Thymus (tissue), 11 donors: Measurements from ENCODE around the gene ASB17. TPM values are rescaled to one million over a fixed set of nuclear protein-coding genes. Genes with fewer than 3 reads are reported as not detected.
"Not testable (repeated sequence)": the region's sequence is repeated elsewhere in the genome, so short reads cannot be mapped to it uniquely, and the experiment has no call there.

Experiments
- DNase-seq, 9 donors: peaks; one replicate each; pipeline ENCODE4 v3.0.0-alpha.2; 2013; ENCODE audit warnings: low spot score in 9 of 9, low read depth in 6 of 9, missing footprints in 1 of 9
- H3K27ac ChIP-seq, 2 donors: one replicate each; pipeline ENCODE4 v1.5.1; 2013; ENCODE audit warnings: control low read depth in 1 of 2, low read depth in 1 of 2, low read length in 1 of 2, mild to moderate bottlenecking in 1 of 2, moderate library complexity in 1 of 2
- H3K27me3 ChIP-seq, 2 donors: one replicate each; pipeline ENCODE4 v1.5.1; 2013; ENCODE audit warnings: low read length in 1 of 2; ENCODE audit not compliant: control insufficient read depth in 2 of 2, insufficient read depth in 1 of 2
- H3K36me3 ChIP-seq, 2 donors: one replicate each; pipeline ENCODE4 v1.5.1; 2013; ENCODE audit warnings: low read length in 1 of 2, mild to moderate bottlenecking in 1 of 2, moderate library complexity in 1 of 2; ENCODE audit not compliant: control insufficient read depth in 2 of 2, insufficient read depth in 2 of 2
- H3K4me1 ChIP-seq, 2 donors: one replicate each; pipeline ENCODE4 v1.5.1; 2013; ENCODE audit warnings: low read length in 2 of 2; ENCODE audit not compliant: control insufficient read depth in 2 of 2, insufficient read depth in 2 of 2
- H3K4me3 ChIP-seq, 2 donors: one replicate each; pipeline ENCODE4 v1.5.1; 2013; ENCODE audit warnings: low read length in 2 of 2, control low read depth in 1 of 2, mild to moderate bottlenecking in 1 of 2
- H3K9me3 ChIP-seq, 2 donors: one replicate each; pipeline ENCODE4 v1.5.1; 2013; ENCODE audit warnings: low read length in 1 of 2, mild to moderate bottlenecking in 1 of 2; ENCODE audit not compliant: control insufficient read depth in 2 of 2, insufficient read depth in 1 of 2
- WGBS: extraction: QIAGEN DNeasy Blood & Tissue Kit; methylation state at CpG from one replicate; pipeline ENCODE4 v1.1.7; 2013; 5-methylcytosine and 5-hydroxymethylcytosine counted together
- polyA plus RNA-seq: library from polyadenylated mRNA; stranded (reverse); fragments of 200-250 nt; gene quantifications from one replicate; pipeline ENCODE4 v1.2.3, GENCODE V29; 2013
- total RNA-seq: library from RNA; stranded (reverse); fragments of 120-200 nt; gene quantifications from one replicate; pipeline ENCODE4 v1.2.4, GENCODE V29; 2013
- donor health status: healthy.

Gene ASB17
- total and polyA plus RNA-seq, 2 donors, result 0.07 TPM; not detected in 1

DNA sequence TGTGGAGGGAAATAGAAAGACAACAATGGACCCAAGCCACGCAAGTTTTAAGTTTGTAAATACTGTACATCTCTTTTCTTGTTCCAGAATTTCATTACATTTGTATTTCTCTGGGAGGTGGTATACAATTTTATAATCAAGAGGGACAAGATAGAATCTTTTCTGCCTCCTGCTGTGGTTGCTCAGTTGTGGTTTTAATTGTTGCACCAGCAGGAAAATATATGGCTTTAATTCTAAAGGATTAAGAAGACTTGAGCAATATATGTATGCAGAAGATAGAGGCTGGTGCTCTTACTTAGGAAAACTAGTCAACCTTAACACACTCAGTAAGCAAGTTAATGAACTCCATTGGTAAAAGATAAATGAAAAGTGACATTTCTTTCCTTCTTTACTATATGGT, 19.8 kb upstream of the ASB17 start:
- WGBS, result 83% methylated on average over 1 of the region's 1 CpG
- DNase-seq, result no peak
- Histone ChIP-seq H3K4me1 (no peaks in the 10 kb centered on the region), H3K27me3 (no peaks in the 10 kb centered on the region), H3K4me3 (no peak overlapping the region), H3K36me3 (no peaks in the 10 kb centered on the region), H3K9me3 (no peaks in the 10 kb centered on the region), H3K27ac (no peak overlapping the region)

DNA sequence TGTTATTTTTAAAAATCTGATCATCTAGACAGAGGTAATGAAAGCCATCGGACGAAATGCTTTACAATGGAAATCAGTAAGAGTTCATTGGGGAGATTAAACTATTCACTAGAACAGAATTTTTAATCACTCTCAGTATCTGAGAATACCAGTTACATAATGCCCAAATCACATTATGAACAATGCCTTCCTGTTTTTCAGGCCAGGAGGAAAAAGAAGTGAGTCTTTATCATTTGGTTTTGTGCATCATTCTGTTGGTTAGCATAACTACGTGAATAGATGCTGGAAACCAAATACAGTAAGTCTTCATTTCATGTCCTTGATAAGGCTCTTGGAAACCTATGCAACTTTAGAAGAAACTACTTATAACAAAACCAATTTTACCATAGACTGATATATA, 18.0 kb upstream of the ASB17 start:
- H3K9me3 ChIP-seq, result no peaks in the 10 kb centered on the region
- no peaks in the 10 kb centered on the region for H3K27me3 ChIP-seq
- WGBS, result 97% methylated on average over 3 of the region's 3 CpGs
- H3K27ac ChIP-seq, result no peak overlapping the region
- no peaks in the 10 kb centered on the region for H3K4me1 ChIP-seq
- H3K36me3 ChIP-seq, result no peaks in the 10 kb centered on the region
- H3K4me3 ChIP-seq, result no peak overlapping the region
- no peak for DNase-seq

DNA sequence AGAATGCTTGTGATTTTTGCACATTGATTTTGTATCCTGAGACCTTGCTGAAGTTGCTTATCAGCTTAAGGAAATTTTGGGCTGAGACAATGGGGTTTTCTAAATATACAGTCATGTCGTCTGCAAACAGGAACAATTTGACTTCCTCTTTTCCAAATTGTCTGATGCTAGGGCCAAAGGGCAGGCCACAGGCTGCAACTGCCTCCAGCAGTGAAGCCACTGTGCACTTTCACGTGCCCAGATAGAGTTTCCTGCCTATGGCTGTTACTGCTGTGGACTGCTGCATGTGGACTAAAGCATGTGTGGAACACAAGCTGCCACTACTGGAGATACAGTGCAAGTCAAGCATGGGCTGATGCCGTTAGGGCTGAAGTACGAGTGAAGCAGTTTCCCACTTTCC, 10.8 kb upstream of the ASB17 start:
- not testable (repeated sequence) for H3K4me1 ChIP-seq, H3K4me3 ChIP-seq, H3K27me3 ChIP-seq, H3K36me3 ChIP-seq, H3K9me3 ChIP-seq, DNase-seq, H3K27ac ChIP-seq
- 52% methylated on average over 4 of the region's 4 CpGs for WGBS

DNA sequence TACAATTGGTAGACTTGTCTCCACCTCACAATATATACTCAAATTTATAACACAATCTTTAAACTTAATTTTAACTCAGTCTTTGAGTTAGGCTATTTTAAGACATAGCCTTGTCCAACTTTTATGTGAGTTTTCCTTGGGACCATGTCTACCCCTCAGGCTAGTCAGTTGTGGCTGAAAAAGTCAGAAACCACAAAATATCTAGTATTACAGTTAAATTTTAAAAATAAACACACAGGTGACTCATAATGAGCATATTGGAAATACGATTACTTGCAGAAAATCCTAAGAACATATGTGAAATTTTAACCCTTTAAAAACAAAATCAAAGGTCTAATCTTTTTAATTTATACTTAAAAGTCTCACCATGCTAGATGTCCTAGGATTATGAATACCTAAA, 4.8 kb upstream of the ASB17 start:
- Histone ChIP-seq H3K27ac (no peak overlapping the region), H3K4me1 (no peaks in the 10 kb centered on the region), H3K27me3 (no peaks in the 10 kb centered on the region), H3K36me3 (no peaks in the 10 kb centered on the region), H3K9me3 (no peaks in the 10 kb centered on the region), H3K4me3 (no peak overlapping the region)
- WGBS, result 26% methylated on average over 1 of the region's 1 CpG
- no peak for DNase-seq

DNA sequence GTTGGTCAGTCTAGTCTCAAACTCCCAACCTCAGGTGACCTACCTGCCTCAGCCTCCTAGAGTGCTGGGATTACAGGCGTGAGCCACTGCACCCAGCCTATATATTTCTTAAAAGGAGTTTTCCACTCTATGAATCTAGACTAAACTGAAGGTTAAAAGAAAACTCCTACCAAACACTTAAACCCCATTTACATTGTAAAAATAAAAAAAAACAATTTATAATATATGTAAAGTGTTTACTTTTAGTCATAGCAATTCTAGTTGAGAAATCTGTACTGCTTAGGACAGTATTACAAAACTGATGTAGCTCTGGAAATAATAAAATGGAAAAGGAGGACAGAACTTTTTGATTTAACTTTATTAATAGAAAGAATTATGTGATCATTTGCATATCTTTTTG, 9.5 kb downstream of the ASB17 start:
- H3K27me3 ChIP-seq, result no peaks in the 10 kb centered on the region
- no peaks in the 10 kb centered on the region for H3K9me3 ChIP-seq
- no peak overlapping the region for H3K4me3 ChIP-seq
- DNase-seq, result no peak
- H3K36me3 ChIP-seq, result no peaks in the 10 kb centered on the region
- H3K27ac ChIP-seq, result no peak overlapping the region
- WGBS, result 100% methylated on average over 1 of the region's 1 CpG
- H3K4me1 ChIP-seq, result no peaks in the 10 kb centered on the region

DNA sequence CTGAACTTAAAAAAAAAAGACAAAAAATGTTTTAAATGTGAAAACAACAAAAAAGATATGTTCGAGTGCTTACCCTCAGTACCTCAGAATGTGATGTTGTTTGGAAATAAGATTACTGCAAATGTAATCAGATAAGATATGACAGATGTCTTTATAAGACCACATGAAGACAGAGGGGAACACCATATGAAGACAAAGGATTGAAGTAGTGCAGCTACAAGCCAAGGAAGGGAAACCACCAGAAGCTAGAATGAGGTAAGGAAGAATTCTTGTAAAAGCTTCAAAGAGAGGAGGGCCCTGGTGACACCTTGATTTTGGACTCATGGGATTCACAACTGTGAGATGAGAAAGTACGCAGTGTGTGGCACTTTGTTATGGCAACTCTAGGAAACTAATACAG, 15.4 kb downstream of the ASB17 start:
- DNase-seq, result peak in 3 of 9 donors; percentile 0 to 17 (median 5)
- 57% methylated on average over 2 of the region's 2 CpGs for WGBS
- H3K27ac ChIP-seq, result no peak overlapping the region
- H3K4me1 ChIP-seq, result no peaks in the 10 kb centered on the region
- H3K36me3 ChIP-seq, result no peaks in the 10 kb centered on the region
- H3K9me3 ChIP-seq, result no peaks in the 10 kb centered on the region
- H3K27me3 ChIP-seq, result no peaks in the 10 kb centered on the region
- no peak overlapping the region for H3K4me3 ChIP-seq

DNA sequence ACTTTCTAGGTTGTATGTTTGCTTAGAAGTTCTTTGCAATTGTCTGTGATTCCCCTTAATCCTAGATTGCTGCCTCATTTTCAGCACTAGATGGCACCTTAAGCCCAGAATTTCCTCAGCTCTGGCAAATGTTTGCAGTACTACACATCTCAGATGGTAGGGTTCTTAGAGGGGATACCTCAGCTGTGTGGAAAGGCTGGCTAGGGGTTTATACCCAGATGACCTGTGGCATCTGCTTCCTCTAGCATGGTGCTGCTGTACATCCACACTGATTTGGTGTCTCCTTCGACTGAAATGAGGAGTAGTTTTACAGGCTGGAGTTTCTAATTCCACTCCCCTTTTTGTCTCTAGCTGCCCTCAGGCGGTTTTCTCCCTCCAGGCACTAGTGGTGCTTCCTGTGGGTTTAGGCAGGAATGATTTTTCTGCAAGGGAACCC, 23.5 kb downstream of the ASB17 start:
- no peaks in the 10 kb centered on the region for H3K36me3 ChIP-seq
- WGBS, result 69% methylated on average over 2 of the region's 2 CpGs
- H3K4me1 ChIP-seq, result no peaks in the 10 kb centered on the region
- H3K27ac ChIP-seq, result no peak overlapping the region
- no peaks in the 10 kb centered on the region for H3K27me3 ChIP-seq
- H3K9me3 ChIP-seq, result no peaks in the 10 kb centered on the region
- peak in 2 of 9 donors; percentile 10 to 32 for DNase-seq
- H3K4me3 ChIP-seq, result no peak overlapping the region

GRCh38 chr1:75901371-75901770, 30.8 kb downstream of the ASB17 start:
- no peaks in the 10 kb centered on the region for H3K9me3 ChIP-seq
- H3K4me1 ChIP-seq, result no peaks in the 10 kb centered on the region
- WGBS, result 86% methylated on average over 1 of the region's 1 CpG
- no peaks in the 10 kb centered on the region for H3K36me3 ChIP-seq
- no peak for DNase-seq
- no peaks in the 10 kb centered on the region for H3K27me3 ChIP-seq
- H3K4me3 ChIP-seq, result no peak overlapping the region
- no peak overlapping the region for H3K27ac ChIP-seq

DNA sequence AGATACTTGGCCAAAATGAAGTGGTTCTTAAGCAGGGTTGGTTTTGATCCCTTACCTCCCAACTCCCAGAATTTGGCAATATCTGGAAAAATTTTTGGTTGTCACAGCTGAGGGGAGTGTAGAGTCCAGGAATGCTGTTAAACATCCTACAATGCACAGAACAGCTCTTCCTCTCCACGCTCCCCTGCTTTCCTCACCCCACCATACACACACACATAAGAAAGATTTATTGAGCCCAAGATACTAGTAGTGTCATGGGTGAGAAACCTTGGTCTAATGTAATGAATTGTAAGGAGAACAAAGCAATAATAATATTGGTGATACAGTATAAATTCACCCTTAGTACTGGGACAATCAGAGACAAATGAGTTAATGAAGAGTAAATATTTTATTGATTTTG, 47.8 kb downstream of the ASB17 start:
- Histone ChIP-seq H3K27ac (no peak overlapping the region), H3K4me3 (no peak overlapping the region), H3K4me1 (no peaks in the 10 kb centered on the region), H3K9me3 (no peaks in the 10 kb centered on the region), H3K36me3 (no peaks in the 10 kb centered on the region), H3K27me3 (no peaks in the 10 kb centered on the region)
- WGBS, result 90% methylated on average over 1 of the region's 1 CpG
- DNase-seq, result no peak

- no peak for DNase-seq
- no peaks in the 10 kb centered on the region for H3K4me1 ChIP-seq
- H3K4me3 ChIP-seq, result no peak overlapping the region
- WGBS, result 96% methylated on average over 1 of the region's 1 CpG
- no peaks in the 10 kb centered on the region for H3K27me3 ChIP-seq
- H3K9me3 ChIP-seq, result no peaks in the 10 kb centered on the region
- H3K27ac ChIP-seq, result no peak overlapping the region
- H3K36me3 ChIP-seq, result no peaks in the 10 kb centered on the region
These were observed 52.2 kb downstream of the ASB17 start for GRCh38 chr1:75879985-75880384.
